Activated CD8-positive, alpha-beta memory T cell treated with anti-CD3 and anti-CD28 coated beads, Interleukin-2, amount 10 ng/mL, durations not matched to agents 7 days and 5 days (primary cell): ENCODE measurements around the gene ZNF681. TPM values are rescaled to one million over a fixed set of nuclear protein-coding genes. Genes with fewer than 3 reads are reported as not detected.
"Not testable (repeated sequence)": the region's sequence is repeated elsewhere in the genome, so short reads cannot be mapped to it uniquely, and the experiment has no call there.

Experiments used
- ATAC-seq: fragments of 150-1000 bp; cut with Tn5 transposase; one replicate; pipeline ENCODE4 v1.10.0; 2021; ENCODE audit warnings: moderate library complexity
- CTCF ChIA-PET: fragments of 350-600 bp; sonication (Branson Sonifier 250); formaldehyde crosslinking; loops from one replicate; lab custom pipeline; 2021; ENCODE audit warnings: antibody characterized with exemption; lab: Charles Lee
- DNase-seq: peaks from one replicate; pipeline ENCODE4 v3.0.0-alpha.2; 2020
- H3K27ac Mint-ChIP-seq: one replicate; pipeline ENCODE4 v1.8.0; 2021; ENCODE audit warnings: mild to moderate bottlenecking, mixed read lengths
- H3K27me3 Mint-ChIP-seq: one replicate; pipeline ENCODE4 v1.8.0; 2021; ENCODE audit warnings: mixed read lengths
- H3K36me3 Mint-ChIP-seq: one replicate; pipeline ENCODE4 v1.8.0; 2021; ENCODE audit warnings: mild to moderate bottlenecking, mixed read lengths
- H3K4me1 Mint-ChIP-seq: one replicate; pipeline ENCODE4 v1.8.0; 2021; ENCODE audit warnings: mixed read lengths
- H3K4me3 Mint-ChIP-seq: one replicate; pipeline ENCODE4 v1.8.0; 2021; ENCODE audit warnings: mild to moderate bottlenecking, moderate library complexity, mixed read lengths
- H3K9me3 Mint-ChIP-seq: one replicate; pipeline ENCODE4 v1.8.0; 2022; ENCODE audit warnings: low read depth, mixed read lengths
- total RNA-seq, 2 experiments: library from RNA; stranded (reverse); gene quantifications; one replicate each; pipeline ENCODE4 v1.2.3, GENCODE V29; 2021

ZNF681 gene
- total RNA-seq, 2 experiments from 2014 or later: 3.8 to 4.9 TPM

DNA sequence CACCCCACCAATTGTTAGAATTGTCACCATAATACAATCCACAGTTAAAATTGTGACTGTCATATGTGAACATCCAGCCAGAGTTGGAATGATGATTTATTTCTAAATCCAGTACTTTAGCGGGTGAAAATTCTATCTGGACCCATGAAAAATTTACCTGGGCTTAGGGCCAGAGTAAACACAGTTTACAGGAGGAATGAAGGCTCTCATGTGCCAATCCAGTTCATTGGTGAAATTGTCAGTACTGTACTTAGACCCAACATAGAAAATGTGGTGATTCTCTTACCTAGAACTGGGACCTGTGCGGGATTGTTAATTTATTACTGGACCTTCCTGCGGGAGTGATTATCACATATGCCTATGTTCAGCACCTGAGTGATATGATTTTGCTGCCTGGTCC is 27.3 kb upstream of the ZNF681 start:
- H3K36me3 Mint-ChIP-seq: peaks cover 72% of the 10 kb centered on the region
- no peak overlapping the region for H3K27ac Mint-ChIP-seq
- CTCF ChIA-PET: no interaction called here
- H3K9me3 Mint-ChIP-seq: peaks cover 16% of the 10 kb centered on the region
- H3K27me3 Mint-ChIP-seq: no peaks in the 10 kb centered on the region
- peaks cover 11% of the 10 kb centered on the region for H3K4me1 Mint-ChIP-seq
- ATAC-seq (no peak), DNase-seq (no peak)
- H3K4me3 Mint-ChIP-seq: no peak overlapping the region

- Mint-ChIP-seq H3K4me3 (no peak overlapping the region), H3K36me3 (peaks cover 81% of the 10 kb centered on the region), H3K27ac (no peak overlapping the region), H3K9me3 (peaks cover 22% of the 10 kb centered on the region), H3K4me1 (peaks cover 11% of the 10 kb centered on the region), H3K27me3 (no peaks in the 10 kb centered on the region)
- CTCF ChIA-PET: no interaction called here
- ATAC-seq: peak; percentile 6
- no peak for DNase-seq
Observed at GRCh38 chr19:23784274-23784673, 25.6 kb upstream of the ZNF681 start.

DNA sequence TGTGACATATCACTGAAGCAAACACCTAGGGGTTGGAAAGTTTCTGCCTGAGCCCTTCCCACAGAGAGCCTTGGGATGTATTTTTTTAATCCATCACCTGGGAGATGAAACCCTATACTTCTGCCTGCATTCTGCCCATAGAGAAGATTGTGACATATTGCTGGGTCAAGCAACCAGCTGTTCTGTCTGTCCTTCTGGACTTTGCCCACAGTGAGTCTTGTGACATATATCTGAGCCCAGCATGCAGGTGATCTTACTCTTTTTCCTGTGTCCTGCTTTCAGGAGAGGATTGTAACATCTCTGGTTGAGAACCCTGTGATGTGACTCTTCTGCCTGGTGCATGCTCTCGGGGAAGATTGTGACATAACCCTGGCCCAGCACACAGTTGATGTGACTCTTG is 24.9 kb upstream of the ZNF681 start:
- DNase-seq (no peak), ATAC-seq (no peak)
- CTCF ChIA-PET: no interaction called here
- H3K4me1 Mint-ChIP-seq: peaks cover 11% of the 10 kb centered on the region
- H3K9me3 Mint-ChIP-seq: peaks cover 25% of the 10 kb centered on the region
- no peak overlapping the region for H3K4me3 Mint-ChIP-seq
- H3K27ac Mint-ChIP-seq: no peak overlapping the region
- H3K36me3 Mint-ChIP-seq: peaks cover 81% of the 10 kb centered on the region
- no peaks in the 10 kb centered on the region for H3K27me3 Mint-ChIP-seq

GRCh38 chr19:23779645-23780044 is 21.0 kb upstream of the ZNF681 start:
- Mint-ChIP-seq H3K36me3 (peaks cover 71% of the 10 kb centered on the region), H3K27ac (no peak overlapping the region), H3K27me3 (no peaks in the 10 kb centered on the region), H3K4me1 (peaks cover 25% of the 10 kb centered on the region), H3K9me3 (peaks cover 28% of the 10 kb centered on the region), H3K4me3 (no peak overlapping the region)
- CTCF ChIA-PET: no interaction called here
- no peak for ATAC-seq
- DNase-seq: no peak

DNA sequence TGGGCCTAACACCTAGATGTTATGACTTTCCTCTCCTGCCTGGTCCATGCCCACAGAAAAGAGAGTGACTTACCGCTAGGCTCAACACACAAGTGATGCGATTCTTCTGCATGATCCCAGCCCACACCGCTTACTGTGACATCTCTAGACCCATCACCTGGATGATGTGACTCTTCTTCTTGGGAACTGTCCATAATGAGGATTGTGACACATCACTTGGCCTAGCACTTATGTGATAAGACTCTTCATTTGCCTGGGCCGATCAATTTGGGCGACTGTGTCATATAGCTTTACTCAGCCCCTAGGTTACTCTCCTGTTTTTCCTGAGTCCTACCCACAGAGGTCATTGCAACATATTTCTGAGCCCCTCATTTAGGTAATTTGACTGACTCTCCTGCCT is 19.9 kb upstream of the ZNF681 start:
- CTCF ChIA-PET: no interaction called here
- no peaks in the 10 kb centered on the region for H3K27me3 Mint-ChIP-seq

GRCh38 chr19:23778036-23778435 is 19.3 kb upstream of the ZNF681 start:
- CTCF ChIA-PET, H3K27ac Mint-ChIP-seq, H3K4me3 Mint-ChIP-seq, H3K27me3 Mint-ChIP-seq, DNase-seq, ATAC-seq: not testable (repeated sequence)
- Mint-ChIP-seq H3K36me3 (peaks cover 67% of the 10 kb centered on the region), H3K9me3 (peaks cover 31% of the 10 kb centered on the region), H3K4me1 (peaks cover 15% of the 10 kb centered on the region)

More for the DNA sequence above, 19.9 kb upstream of the ZNF681 start:
- Mint-ChIP-seq H3K4me3 (no peak overlapping the region), H3K27ac (no peak overlapping the region), H3K9me3 (peaks cover 31% of the 10 kb centered on the region), H3K36me3 (peaks cover 70% of the 10 kb centered on the region), H3K4me1 (peaks cover 15% of the 10 kb centered on the region)
- DNase-seq: no peak
- ATAC-seq: no peak

DNA sequence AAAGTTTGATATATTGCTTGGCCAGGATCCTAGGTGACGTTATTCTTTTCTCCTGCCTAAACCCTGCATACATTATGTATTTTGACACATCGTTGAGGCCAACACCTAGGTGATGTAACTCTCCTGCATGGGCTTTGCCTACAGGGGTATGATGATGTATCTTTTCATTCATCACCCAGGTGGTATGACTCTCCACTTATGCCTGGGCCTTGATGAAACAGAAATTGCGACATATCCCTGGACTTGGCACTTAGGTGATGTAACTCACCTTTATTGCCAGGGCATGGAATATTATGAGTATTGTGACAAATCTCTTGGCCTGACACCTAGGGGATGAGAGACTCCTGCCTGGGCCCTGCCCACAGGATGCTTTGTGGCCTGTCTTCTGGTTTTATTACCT is 18.5 kb upstream of the ZNF681 start:
- no peak overlapping the region for H3K4me3 Mint-ChIP-seq
- CTCF ChIA-PET: no interaction called here
- DNase-seq (no peak), ATAC-seq (no peak)
- H3K9me3 Mint-ChIP-seq: peaks cover 30% of the 10 kb centered on the region
- H3K27me3 Mint-ChIP-seq: no peaks in the 10 kb centered on the region
- peaks cover 20% of the 10 kb centered on the region for H3K4me1 Mint-ChIP-seq
- H3K36me3 Mint-ChIP-seq: peaks cover 66% of the 10 kb centered on the region
- no peak overlapping the region for H3K27ac Mint-ChIP-seq

- no peak overlapping the region for H3K27ac Mint-ChIP-seq
- peaks cover 29% of the 10 kb centered on the region for H3K9me3 Mint-ChIP-seq
- H3K4me3 Mint-ChIP-seq: no peak overlapping the region
- H3K4me1 Mint-ChIP-seq: peaks cover 25% of the 10 kb centered on the region
- H3K36me3 Mint-ChIP-seq: peaks cover 66% of the 10 kb centered on the region
- CTCF ChIA-PET: no interaction called here
- no peaks in the 10 kb centered on the region for H3K27me3 Mint-ChIP-seq
- no peak for DNase-seq
- ATAC-seq: no peak
Observed at GRCh38 chr19:23776507-23777205, 18.0 kb upstream of the ZNF681 start.

- CTCF ChIA-PET: no interaction called here
- H3K27ac Mint-ChIP-seq: no peak overlapping the region
- peaks cover 40% of the 10 kb centered on the region for H3K4me1 Mint-ChIP-seq
- no peaks in the 10 kb centered on the region for H3K27me3 Mint-ChIP-seq
- DNase-seq: no peak
- H3K9me3 Mint-ChIP-seq: peaks cover 28% of the 10 kb centered on the region
- H3K4me3 Mint-ChIP-seq: no peak overlapping the region
- ATAC-seq: no peak
- H3K36me3 Mint-ChIP-seq: peaks cover 77% of the 10 kb centered on the region
Observed at GRCh38 chr19:23774524-23774971, 15.9 kb upstream of the ZNF681 start.

- ATAC-seq: no peak
- CTCF ChIA-PET: no interaction called here
- Mint-ChIP-seq H3K9me3 (peaks cover 26% of the 10 kb centered on the region), H3K27ac (no peak overlapping the region), H3K27me3 (no peaks in the 10 kb centered on the region), H3K4me3 (no peak overlapping the region), H3K4me1 (peaks cover 40% of the 10 kb centered on the region), H3K36me3 (peaks cover 74% of the 10 kb centered on the region)
- no peak for DNase-seq
Observed at GRCh38 chr19:23774106-23774505, 15.4 kb upstream of the ZNF681 start.

GRCh38 chr19:23772675-23773063 is 14.0 kb upstream of the ZNF681 start:
- ATAC-seq: no peak
- no peak overlapping the region for H3K27ac Mint-ChIP-seq
- H3K4me1 Mint-ChIP-seq: peaks cover 33% of the 10 kb centered on the region
- DNase-seq: no peak
- no peak overlapping the region for H3K4me3 Mint-ChIP-seq
- CTCF ChIA-PET: no interaction called here
- H3K27me3 Mint-ChIP-seq: no peaks in the 10 kb centered on the region
- H3K9me3 Mint-ChIP-seq: peaks cover 16% of the 10 kb centered on the region
- H3K36me3 Mint-ChIP-seq: peaks cover 69% of the 10 kb centered on the region

DNA sequence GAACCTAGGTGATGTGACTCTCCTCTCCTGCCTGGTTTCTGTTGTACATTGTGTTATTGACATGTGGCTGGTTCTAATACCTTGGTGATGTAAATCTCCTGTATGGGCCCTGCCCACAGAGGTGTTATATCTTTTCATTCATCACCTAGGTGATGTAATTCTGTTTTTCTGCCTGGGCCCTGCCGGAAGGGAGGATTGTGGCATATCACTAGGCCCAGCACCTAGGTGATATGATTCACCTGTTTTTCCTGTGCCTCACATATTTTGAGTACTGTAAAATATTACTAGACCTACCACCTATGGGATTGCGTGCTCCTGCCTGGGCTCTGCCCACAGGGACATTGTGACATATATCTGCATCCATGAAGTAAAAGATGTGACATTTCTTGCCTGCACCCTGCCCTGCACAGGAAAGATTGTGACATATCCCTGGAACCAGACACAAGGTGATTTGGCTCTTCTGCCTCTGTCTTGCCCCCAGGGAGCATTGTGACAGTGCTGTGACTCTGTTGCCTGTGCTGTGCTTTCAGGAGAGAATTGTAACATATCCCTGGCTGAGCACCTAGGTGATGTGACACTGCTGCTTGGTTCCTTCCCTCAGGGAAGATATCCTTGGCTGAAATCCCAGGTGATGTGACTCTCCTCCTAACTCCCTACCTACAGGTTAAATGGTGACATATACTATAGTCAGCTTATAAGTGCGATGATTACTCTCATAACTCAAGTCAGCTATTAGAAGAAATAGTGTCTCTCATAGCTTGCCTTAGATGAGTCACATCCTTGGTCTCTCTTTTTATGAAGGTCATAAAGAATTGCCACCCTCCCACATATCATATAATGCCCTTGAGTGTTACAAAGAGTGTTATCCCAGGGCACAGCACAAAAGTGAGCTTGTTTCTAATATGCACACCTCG is 13.3 kb upstream of the ZNF681 start:
- Mint-ChIP-seq H3K9me3 (peaks cover 16% of the 10 kb centered on the region), H3K27ac (no peak overlapping the region), H3K4me1 (peaks cover 26% of the 10 kb centered on the region), H3K4me3 (no peak overlapping the region), H3K36me3 (peaks cover 69% of the 10 kb centered on the region), H3K27me3 (no peaks in the 10 kb centered on the region)
- DNase-seq (no peak), ATAC-seq (no peak)
- CTCF ChIA-PET: no interaction called here

DNA sequence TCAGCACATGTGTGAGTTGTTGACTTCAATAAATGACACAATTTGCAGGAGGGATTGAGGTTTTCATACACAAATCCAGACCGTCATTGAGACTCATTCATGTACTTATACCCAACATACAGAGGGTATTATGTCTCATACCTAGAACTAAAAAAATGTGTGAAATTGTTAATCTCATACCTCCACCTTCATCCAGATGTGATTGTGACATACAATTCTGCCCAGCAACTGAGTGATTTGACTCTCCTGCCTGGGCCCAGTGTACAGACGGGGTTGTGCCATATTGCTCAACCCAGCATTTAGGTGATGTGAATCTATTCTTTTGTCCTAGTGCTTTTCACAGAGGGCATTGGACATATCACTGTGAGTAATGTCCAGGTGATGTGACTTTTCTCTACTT is 12.6 kb upstream of the ZNF681 start:
- peak; percentile 33 for ATAC-seq
- Mint-ChIP-seq H3K4me3 (no peak overlapping the region), H3K36me3 (peaks cover 68% of the 10 kb centered on the region), H3K4me1 (peaks cover 25% of the 10 kb centered on the region), H3K27ac (no peak overlapping the region), H3K27me3 (no peaks in the 10 kb centered on the region), H3K9me3 (peaks cover 16% of the 10 kb centered on the region)
- CTCF ChIA-PET: no interaction called here
- DNase-seq: no peak
